ENCODE data around the gene MT3. TPM values are rescaled to one million over a fixed set of nuclear protein-coding genes. Genes with fewer than 3 reads are reported as not detected.
"Not testable (repeated sequence)": the region's sequence is repeated elsewhere in the genome, so short reads cannot be mapped to it uniquely, and the experiment has no call there.

Gene MT3
- total RNA-seq, 4 donors from 2014 or later: not detected

GRCh38 chr16:56615353-56615752 is 26.0 kb downstream of the MT3 start:
- 79% methylated on average over 3 of the region's 3 CpGs for WGBS
- DNase-seq (ENCODE audit: low spot score in 2 of 2): no peak
- no peaks in the 10 kb centered on the region for H3K27me3 ChIP-seq
- H3K4me3 ChIP-seq: no peak overlapping the region
- peaks cover 28% of the 10 kb centered on the region for H3K4me1 ChIP-seq
- no peak overlapping the region for H3K27ac ChIP-seq
- TF ChIP-seq EP300 (IDR thresholded peaks at IDR 0.05) (no peak), POLR2A (IDR thresholded peaks at IDR 0.05) (no peak), CTCF (IDR thresholded peaks at IDR 0.05) (no peak), POLR2AphosphoS5 (IDR thresholded peaks at IDR 0.05) (no peak)
- H3K9me3 ChIP-seq: no peaks in the 10 kb centered on the region
- no peaks in the 10 kb centered on the region for H3K36me3 ChIP-seq

GRCh38 chr16:56616608-56617211 is 27.4 kb downstream of the MT3 start:
- Histone ChIP-seq H3K36me3 (no peaks in the 10 kb centered on the region), H3K27ac (no peak overlapping the region), H3K4me3 (peak overlapping the region; percentile 44), H3K4me1 (peaks cover 15% of the 10 kb centered on the region), H3K9me3 (no peaks in the 10 kb centered on the region), H3K27me3 (no peaks in the 10 kb centered on the region)
- WGBS: 62% methylated on average over 23 of the region's 23 CpGs
- TF ChIP-seq CTCF (IDR thresholded peaks at IDR 0.05) (no peak), POLR2AphosphoS5 (IDR thresholded peaks at IDR 0.05) (no peak), POLR2A (IDR thresholded peaks at IDR 0.05) (no peak)
- DNase-seq (ENCODE audit: low spot score in 2 of 2): no peak

GRCh38 chr16:56617212-56618085 is 28.1 kb downstream of the MT3 start:
- no peak for DNase-seq (ENCODE audit: low spot score in 2 of 2)
- Histone ChIP-seq H3K4me1 (peaks cover 15% of the 10 kb centered on the region), H3K9me3 (no peaks in the 10 kb centered on the region), H3K4me3 (peak overlapping the region; percentile 44), H3K27me3 (no peaks in the 10 kb centered on the region), H3K36me3 (no peaks in the 10 kb centered on the region), H3K27ac (peak overlapping the region; percentile 35)
- WGBS: 14% methylated on average over 25 of the region's 41 CpGs
- peak in 1 of 3 donors; percentile 45 for TF ChIP-seq POLR2AphosphoS5 (IDR thresholded peaks at IDR 0.05)
- no peak for TF ChIP-seq POLR2A (IDR thresholded peaks at IDR 0.05)
- no peak for TF ChIP-seq EP300 (IDR thresholded peaks at IDR 0.05)
- TF ChIP-seq CTCF (IDR thresholded peaks at IDR 0.05): no peak

GRCh38 chr16:56618138-56618537 is 28.8 kb downstream of the MT3 start:
- Histone ChIP-seq H3K36me3 (no peaks in the 10 kb centered on the region), H3K9me3 (no peaks in the 10 kb centered on the region), H3K4me1 (peaks cover 15% of the 10 kb centered on the region), H3K27me3 (no peaks in the 10 kb centered on the region), H3K27ac (no peak overlapping the region), H3K4me3 (no peak overlapping the region)
- TF ChIP-seq EP300 (IDR thresholded peaks at IDR 0.05) (no peak), CTCF (IDR thresholded peaks at IDR 0.05) (no peak)
- no peak for DNase-seq (ENCODE audit: low spot score in 2 of 2)
- 93% methylated on average over 6 of the region's 6 CpGs for WGBS

- no peak for TF ChIP-seq EP300 (IDR thresholded peaks at IDR 0.05)
- TF ChIP-seq POLR2A (IDR thresholded peaks at IDR 0.05): no peak
- no peak for TF ChIP-seq CTCF (IDR thresholded peaks at IDR 0.05)
- no peak for TF ChIP-seq POLR2AphosphoS5 (IDR thresholded peaks at IDR 0.05)
- no peaks in the 10 kb centered on the region for H3K27me3 ChIP-seq
- H3K9me3 ChIP-seq: no peaks in the 10 kb centered on the region
- no peak overlapping the region for H3K4me3 ChIP-seq
- H3K27ac ChIP-seq: no peak overlapping the region
- H3K36me3 ChIP-seq: no peaks in the 10 kb centered on the region
- H3K4me1 ChIP-seq: peaks cover 20% of the 10 kb centered on the region
- peak in 1 of 2 donors; percentile 35 for DNase-seq (ENCODE audit: low spot score in 2 of 2)
- 90% methylated on average over 7 of the region's 8 CpGs for WGBS
Measured at GRCh38 chr16:56620339-56620897, 31.1 kb downstream of the MT3 start.

GRCh38 chr16:56621665-56622445 is 32.5 kb downstream of the MT3 start:
- not testable (repeated sequence) for H3K9me3 ChIP-seq; H3K4me3 ChIP-seq; H3K36me3 ChIP-seq; DNase-seq (ENCODE audit: low spot score in 2 of 2); H3K27me3 ChIP-seq; H3K27ac ChIP-seq
- H3K4me1 ChIP-seq: peaks cover 33% of the 10 kb centered on the region
- WGBS: 85% methylated on average over 4 of the region's 4 CpGs

- not testable (repeated sequence) for H3K27ac ChIP-seq; H3K4me3 ChIP-seq; H3K9me3 ChIP-seq; DNase-seq (ENCODE audit: low spot score in 2 of 2); H3K36me3 ChIP-seq; H3K27me3 ChIP-seq
- WGBS: 86% methylated on average over 5 of the region's 5 CpGs
- H3K4me1 ChIP-seq: peaks cover 25% of the 10 kb centered on the region
Measured at GRCh38 chr16:56623184-56623583, 33.9 kb downstream of the MT3 start.

All from suprapubic skin (tissue), 4 donors.